ENCODE measurements around the gene RNF223.
"Not testable (repeated sequence)": the region's sequence is repeated elsewhere in the genome, so short reads cannot be mapped to it uniquely, and the experiment has no call there.

The RNF223 gene

GRCh38 chr1:1085911-1086841, 12.1 kb upstream of the RNF223 start:
- DNase-seq, result no peak

GRCh38 chr1:1085171-1085841, 11.2 kb upstream of the RNF223 start:
- no peak for DNase-seq

- DNase-seq, result no peak
These were observed 10.5 kb upstream of the RNF223 start for GRCh38 chr1:1084372-1085170.

- DNase-seq, result no peak
These were observed 9.6 kb upstream of the RNF223 start for GRCh38 chr1:1083416-1084371.

GRCh38 chr1:1082776-1083415, 8.8 kb upstream of the RNF223 start:
- DNase-seq, result no peak

GRCh38 chr1:1082239-1082775, 8.2 kb upstream of the RNF223 start:
- DNase-seq, result no peak

GRCh38 chr1:1081311-1082238, 7.5 kb upstream of the RNF223 start:
- DNase-seq, result no peak

- DNase-seq, result no peak
These were observed 6.8 kb upstream of the RNF223 start for GRCh38 chr1:1080951-1081310.

- DNase-seq, result no peak
These were observed 6.1 kb upstream of the RNF223 start for GRCh38 chr1:1080122-1080757.

- DNase-seq, result peak in 2 of 6 experiments; percentile 38 to 55
These were observed 5.5 kb upstream of the RNF223 start for GRCh38 chr1:1079408-1080121.

- DNase-seq, result not testable (repeated sequence)
These were observed 3.3 kb upstream of the RNF223 start for GRCh38 chr1:1077396-1077795.

- no peak for DNase-seq
These were observed 1.2 kb upstream of the RNF223 start for GRCh38 chr1:1075148-1075935.

- no peak for DNase-seq
These were observed 583 bp upstream of the RNF223 start for GRCh38 chr1:1074631-1075147.

- no peak for DNase-seq
These were observed 1.0 kb downstream of the RNF223 start for GRCh38 chr1:1072849-1073742.

- DNase-seq, result no peak
These were observed 1.7 kb downstream of the RNF223 start for GRCh38 chr1:1072299-1072848.

- no peak for DNase-seq
These were observed 2.4 kb downstream of the RNF223 start for GRCh38 chr1:1071486-1072298.

All from stimulated activated naive CD4-positive, alpha-beta T cell (primary cell).